ENCODE results near the gene PPP3CA. TPM values are rescaled to one million over a fixed set of nuclear protein-coding genes. Genes with fewer than 3 reads are reported as not detected.
A peak's percentile ranks its signal among the peaks of the same experiment; 100 is the strongest.

PPP3CA gene
- polyA plus RNA-seq, 6 donors from 2014 or later = 12.9 to 77.5 (median 19.5) TPM

DNA sequence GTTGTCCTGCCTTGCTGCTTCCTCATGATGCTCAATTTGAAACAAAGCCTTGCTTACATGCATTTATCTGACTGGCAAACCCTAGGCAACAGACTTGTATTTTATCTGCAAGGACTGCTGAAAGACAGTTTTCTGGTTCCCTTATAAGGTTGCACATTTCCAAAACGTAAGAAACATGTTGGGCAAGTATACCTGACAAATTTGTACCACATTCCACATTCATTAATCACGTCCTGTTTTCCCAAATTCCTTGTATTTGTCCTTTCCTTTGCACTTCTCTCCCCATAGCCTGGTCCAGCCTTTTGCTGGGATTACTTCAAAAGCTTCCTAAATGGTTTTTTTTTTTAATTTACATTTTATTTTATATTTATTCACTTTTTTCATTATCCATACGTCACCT is 310.1 kb downstream of the PPP3CA start:
- Mint-ChIP-seq H3K9me3 (no peaks in the 10 kb centered on the region), H3K27ac (peak overlapping the region in 3 of 6 donors; percentile 47 to 65 (median 62)), H3K4me1 (peaks cover 0 to 8% (median 3%) of the 10 kb centered on the region in 3 donors), H3K36me3 (peaks cover 29 to 32% of the 10 kb centered on the region in 2 donors), H3K27me3 (no peaks in the 10 kb centered on the region), H3K4me3 (no peak overlapping the region)
- DNase-seq (no peak), ATAC-seq (ENCODE audit: low read depth in 2 of 2) (no peak)

DNA sequence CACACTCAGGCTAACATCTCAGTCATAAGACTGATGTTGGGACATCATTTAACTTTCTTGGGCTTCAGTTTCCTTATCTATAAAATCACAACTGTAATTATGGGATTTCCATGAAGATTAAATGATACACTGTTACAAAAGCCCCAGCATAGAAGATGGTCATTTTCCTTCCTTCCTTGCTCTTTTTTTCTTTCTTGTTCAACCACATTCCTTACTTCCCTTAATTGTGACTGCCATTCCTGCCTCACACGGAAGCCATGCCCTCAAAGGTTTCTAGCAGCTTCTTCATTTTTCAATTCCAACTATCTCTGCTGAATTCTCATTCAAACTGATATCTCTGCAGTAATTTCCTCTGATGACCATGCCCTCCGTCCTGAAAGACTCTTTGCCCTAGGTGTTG is 311.8 kb downstream of the PPP3CA start:
- no peak overlapping the region for H3K27ac Mint-ChIP-seq
- peaks cover 0 to 8% (median 3%) of the 10 kb centered on the region in 3 donors for H3K4me1 Mint-ChIP-seq
- DNase-seq = no peak
- no peak overlapping the region for H3K4me3 Mint-ChIP-seq
- peaks cover 29 to 38% of the 10 kb centered on the region in 2 donors for H3K36me3 Mint-ChIP-seq
- no peaks in the 10 kb centered on the region for H3K9me3 Mint-ChIP-seq
- no peaks in the 10 kb centered on the region for H3K27me3 Mint-ChIP-seq
- no peak for ATAC-seq (ENCODE audit: low read depth in 2 of 2)

DNA sequence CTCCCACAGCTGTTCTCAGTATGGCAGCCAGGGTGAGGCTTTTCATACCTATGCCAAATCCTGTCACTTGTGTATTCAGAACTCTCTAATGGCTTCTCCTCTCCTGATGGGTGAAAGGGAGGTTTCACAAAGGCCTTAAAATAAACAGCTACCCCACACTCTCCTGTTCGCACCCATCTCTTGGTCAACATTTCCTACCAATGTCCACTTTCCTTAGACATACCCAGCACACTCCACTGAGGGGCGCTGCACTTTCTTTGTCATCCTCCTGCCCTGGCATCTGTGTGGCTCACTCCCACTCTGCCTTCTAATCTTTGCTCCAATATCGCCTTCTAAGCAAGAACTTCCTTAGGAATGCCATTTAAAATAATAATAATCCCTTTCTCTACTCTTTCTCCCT is 313.3 kb downstream of the PPP3CA start:
- DNase-seq = no peak
- H3K4me1 Mint-ChIP-seq = peaks cover 0 to 11% (median 3%) of the 10 kb centered on the region in 3 donors
- H3K27me3 Mint-ChIP-seq = no peaks in the 10 kb centered on the region
- H3K9me3 Mint-ChIP-seq = no peaks in the 10 kb centered on the region
- H3K27ac Mint-ChIP-seq = peak overlapping the region in 5 of 6 donors; percentile 37 to 82 (median 51)
- no peak overlapping the region for H3K4me3 Mint-ChIP-seq
- peaks cover 32 to 33% of the 10 kb centered on the region in 2 donors for H3K36me3 Mint-ChIP-seq
- no peak for ATAC-seq (ENCODE audit: low read depth in 2 of 2)

DNA sequence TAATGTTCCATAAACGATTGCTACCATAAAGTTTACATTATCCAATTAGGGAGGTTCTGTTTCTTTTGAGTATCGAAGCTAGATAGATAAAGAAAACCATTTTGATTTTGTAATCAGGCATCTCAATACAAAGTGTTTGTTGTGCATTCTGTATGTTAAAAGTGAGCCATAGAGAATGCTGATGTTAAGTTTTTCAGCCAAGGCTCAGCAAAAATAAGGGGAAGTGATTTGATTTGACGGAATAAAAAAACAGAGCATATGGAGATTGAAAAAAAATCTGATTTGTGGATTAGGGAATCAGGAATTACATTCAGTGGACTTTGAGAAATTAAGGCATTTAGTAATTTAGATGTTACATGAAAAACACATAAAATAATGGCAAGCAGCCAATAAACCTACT is 314.8 kb downstream of the PPP3CA start:
- no peak overlapping the region for H3K27ac Mint-ChIP-seq
- no peaks in the 10 kb centered on the region for H3K27me3 Mint-ChIP-seq
- no peaks in the 10 kb centered on the region for H3K9me3 Mint-ChIP-seq
- H3K4me1 Mint-ChIP-seq = peaks cover 0 to 11% (median 0%) of the 10 kb centered on the region in 3 donors
- no peak for DNase-seq
- no peak for ATAC-seq (ENCODE audit: low read depth in 2 of 2)
- peaks cover 23 to 24% of the 10 kb centered on the region in 2 donors for H3K36me3 Mint-ChIP-seq
- H3K4me3 Mint-ChIP-seq = no peak overlapping the region

DNA sequence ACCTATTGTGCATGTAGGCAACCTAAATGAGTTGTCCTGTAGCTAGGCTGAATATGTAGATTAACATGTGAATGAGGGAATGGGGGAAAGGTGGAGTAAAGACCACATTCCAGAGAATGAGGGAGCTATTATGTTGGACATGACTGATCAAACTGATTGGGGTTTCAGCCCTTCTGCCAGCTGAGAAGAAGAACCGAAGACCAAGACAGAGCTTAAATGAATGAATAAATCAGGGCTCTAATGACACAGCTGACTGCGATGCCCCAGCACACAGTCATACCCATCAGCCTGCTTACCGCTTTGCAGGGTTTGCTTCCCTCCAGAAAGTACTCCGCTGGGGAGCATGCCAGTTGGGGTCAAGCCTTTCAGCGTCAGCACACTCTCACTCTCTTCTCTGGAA is 315.4 kb downstream of the PPP3CA start:
- Mint-ChIP-seq H3K4me1 (peaks cover 0 to 11% (median 0%) of the 10 kb centered on the region in 3 donors), H3K36me3 (peaks cover 22 to 23% of the 10 kb centered on the region in 2 donors), H3K9me3 (no peaks in the 10 kb centered on the region), H3K4me3 (no peak overlapping the region), H3K27ac (peak overlapping the region in 2 of 6 donors; percentile 16 to 46), H3K27me3 (no peaks in the 10 kb centered on the region)
- ATAC-seq (ENCODE audit: low read depth in 2 of 2) (no peak), DNase-seq (no peak)

DNA sequence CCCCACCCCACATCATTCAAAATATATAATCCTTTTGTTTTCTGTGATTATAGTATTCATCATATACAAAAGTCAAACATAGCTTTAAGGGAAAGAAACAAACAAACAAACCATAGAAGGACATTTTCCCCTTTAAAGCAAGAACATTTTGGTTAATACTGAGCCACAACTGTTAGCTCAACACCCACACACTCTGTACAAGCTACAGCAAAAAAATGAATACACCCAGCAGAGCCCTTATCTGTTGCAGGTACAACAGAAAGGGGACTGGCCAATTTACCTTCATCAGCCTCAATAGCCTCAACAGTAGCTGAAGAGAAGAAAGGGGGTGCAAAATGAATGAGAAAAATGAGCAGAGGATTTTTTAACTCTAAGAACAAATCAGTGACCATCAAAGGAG is 318.4 kb downstream of the PPP3CA start:
- H3K27me3 Mint-ChIP-seq = no peaks in the 10 kb centered on the region
- H3K4me1 Mint-ChIP-seq = peaks cover 0 to 7% (median 0%) of the 10 kb centered on the region in 3 donors
- H3K9me3 Mint-ChIP-seq = no peaks in the 10 kb centered on the region
- H3K4me3 Mint-ChIP-seq = no peak overlapping the region
- ATAC-seq (ENCODE audit: low read depth in 2 of 2) (no peak), DNase-seq (no peak)
- peak overlapping the region in 2 of 6 donors; percentile 24 to 65 for H3K27ac Mint-ChIP-seq
- H3K36me3 Mint-ChIP-seq = peaks cover 16 to 27% of the 10 kb centered on the region in 2 donors

DNA sequence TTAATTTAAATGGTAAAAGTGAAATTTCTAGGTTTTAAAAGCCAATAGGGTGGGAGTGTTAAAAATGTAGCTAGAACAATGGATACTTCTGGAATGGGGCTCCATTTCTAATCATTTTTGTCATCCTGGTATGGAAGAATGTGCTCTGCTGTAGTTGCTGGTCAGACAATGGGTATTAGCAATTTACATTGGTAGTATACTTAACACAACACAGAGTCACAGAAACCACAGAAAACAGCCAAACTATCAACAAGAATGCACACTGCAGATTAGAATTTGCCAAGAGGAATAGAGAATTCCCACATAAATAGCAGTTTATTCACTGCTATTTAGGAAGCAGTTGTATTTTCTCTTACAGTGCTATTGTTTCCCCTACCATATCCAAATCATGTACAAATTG is 319.6 kb downstream of the PPP3CA start:
- ATAC-seq (ENCODE audit: low read depth in 2 of 2) = no peak
- H3K4me3 Mint-ChIP-seq = no peak overlapping the region
- H3K27me3 Mint-ChIP-seq = no peaks in the 10 kb centered on the region
- H3K4me1 Mint-ChIP-seq = peaks cover 0 to 3% (median 0%) of the 10 kb centered on the region in 3 donors
- H3K9me3 Mint-ChIP-seq = no peaks in the 10 kb centered on the region
- DNase-seq = no peak
- peaks cover 14 to 23% of the 10 kb centered on the region in 2 donors for H3K36me3 Mint-ChIP-seq
- H3K27ac Mint-ChIP-seq = no peak overlapping the region

DNA sequence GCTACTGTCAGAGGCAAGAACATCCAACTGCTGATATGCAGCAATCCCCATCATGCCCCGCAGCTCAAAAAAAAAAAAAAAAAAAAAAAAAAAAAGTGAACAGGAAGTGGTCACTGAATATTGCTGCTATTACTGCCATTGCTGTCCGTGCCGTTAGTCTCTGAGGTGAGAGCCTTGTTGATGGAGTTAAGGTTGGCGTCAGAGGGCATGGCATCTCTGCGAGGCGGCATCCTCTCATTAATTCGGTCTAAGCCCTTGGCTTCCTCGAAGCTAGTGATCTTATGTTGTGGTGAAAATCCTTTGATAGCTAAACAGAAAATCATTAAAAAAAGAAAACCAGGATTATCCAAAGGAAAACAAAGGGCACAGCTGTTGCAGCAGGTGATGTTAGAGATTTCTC is 321.6 kb downstream of the PPP3CA start:
- Mint-ChIP-seq H3K4me3 (no peak overlapping the region), H3K27me3 (no peaks in the 10 kb centered on the region), H3K27ac (no peak overlapping the region), H3K36me3 (peaks cover 11 to 29% of the 10 kb centered on the region in 2 donors), H3K4me1 (peaks cover 5 to 8% (median 6%) of the 10 kb centered on the region in 3 donors), H3K9me3 (no peaks in the 10 kb centered on the region)
- DNase-seq = no peak
- no peak for ATAC-seq (ENCODE audit: low read depth in 2 of 2)

DNA sequence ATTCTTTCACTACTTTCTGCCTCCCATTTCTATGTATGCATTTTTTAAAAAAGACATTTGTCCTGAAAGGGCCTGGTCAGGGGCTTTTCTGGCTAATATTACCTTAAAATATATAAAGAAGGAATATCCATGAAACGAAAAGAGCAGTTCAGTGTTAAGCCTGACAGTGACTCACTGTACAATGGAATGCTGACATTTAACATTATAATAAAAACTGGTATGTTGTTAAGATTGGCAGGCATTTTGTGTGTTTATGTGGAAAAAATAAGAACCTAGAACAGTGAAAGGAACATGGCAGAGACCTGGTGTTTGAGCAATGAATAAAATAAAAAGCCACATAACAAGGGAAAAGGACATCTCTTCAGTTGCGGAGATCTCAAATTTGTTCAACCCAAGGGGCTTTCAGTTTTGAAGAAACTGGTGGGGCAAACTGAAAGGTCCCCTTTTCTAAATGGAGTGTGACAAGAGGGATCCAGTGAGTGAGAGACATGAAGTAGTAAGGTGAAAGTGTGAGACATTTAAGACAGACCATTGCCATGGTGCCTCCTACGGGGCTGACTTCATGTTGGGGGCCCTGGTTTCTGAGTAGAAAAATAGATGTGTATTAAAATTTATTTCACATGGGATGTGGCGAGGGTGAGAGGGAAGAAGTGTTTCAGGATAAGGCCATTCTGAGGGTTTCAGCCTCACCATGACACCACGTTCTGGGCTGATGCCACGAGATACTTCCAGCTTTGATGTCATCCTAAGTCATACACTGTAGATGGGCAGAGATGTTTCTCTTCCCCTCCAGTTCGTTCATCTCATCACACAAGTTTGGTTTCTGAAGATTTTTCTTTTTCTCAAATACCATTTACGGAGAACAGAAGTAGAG is 324.9 kb downstream of the PPP3CA start:
- Mint-ChIP-seq H3K36me3 (peaks cover 11 to 19% of the 10 kb centered on the region in 2 donors), H3K4me1 (peaks cover 21 to 32% (median 23%) of the 10 kb centered on the region in 3 donors), H3K4me3 (no peak overlapping the region), H3K27me3 (no peaks in the 10 kb centered on the region), H3K27ac (peak overlapping the region in 5 of 6 donors; percentile 14 to 88 (median 62)), H3K9me3 (no peaks in the 10 kb centered on the region)
- ATAC-seq (ENCODE audit: low read depth in 2 of 2) = no peak
- no peak for DNase-seq

DNA sequence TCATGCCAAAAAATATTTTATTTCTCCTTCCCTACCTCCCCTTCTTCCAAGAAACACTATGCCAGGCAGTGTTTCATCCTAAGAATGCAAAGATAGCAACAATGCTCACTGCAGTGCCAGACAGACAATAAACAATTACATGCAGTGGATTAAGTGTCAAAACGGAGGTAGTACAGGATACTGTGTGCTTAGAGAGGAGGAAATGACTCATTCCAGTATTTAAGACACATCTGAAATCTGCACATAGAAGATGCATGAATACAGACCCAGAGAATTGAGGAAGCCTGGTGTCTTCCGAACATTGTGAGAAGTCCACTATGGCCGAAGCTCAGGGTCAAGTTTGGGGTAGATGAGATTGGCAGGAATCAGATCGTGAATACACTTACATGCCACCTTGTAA is 326.4 kb downstream of the PPP3CA start:
- H3K4me1 Mint-ChIP-seq = peaks cover 21 to 32% (median 23%) of the 10 kb centered on the region in 3 donors
- peak overlapping the region in 5 of 6 donors; percentile 4 to 65 (median 17) for H3K27ac Mint-ChIP-seq

DNA sequence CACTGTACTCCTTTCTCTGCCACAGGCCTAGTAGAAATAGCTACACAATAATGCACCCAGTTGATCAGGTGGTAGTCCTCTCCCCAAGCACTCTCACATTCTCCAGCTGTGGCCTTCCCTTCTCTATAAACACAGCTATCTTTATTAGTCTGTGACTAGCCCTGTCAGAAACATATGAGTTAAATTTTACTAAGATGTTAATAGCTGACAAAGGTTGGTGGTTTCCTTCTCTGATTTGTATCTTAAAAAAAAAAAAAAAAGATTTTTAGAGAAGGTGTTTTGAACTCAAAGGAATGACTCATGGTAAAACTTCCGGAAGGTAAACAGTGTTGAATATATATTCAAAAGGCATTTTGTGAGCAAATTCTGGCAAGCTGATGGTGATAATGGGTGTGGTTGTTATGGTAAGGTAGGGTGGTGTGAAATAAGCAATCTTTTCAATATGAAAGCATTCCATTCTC is 327.4 kb downstream of the PPP3CA start:
- Mint-ChIP-seq H3K27me3 (no peaks in the 10 kb centered on the region), H3K27ac (peak overlapping the region in 2 of 6 donors; percentile 4 to 7), H3K4me3 (no peak overlapping the region), H3K36me3 (peaks cover 9 to 11% of the 10 kb centered on the region in 2 donors), H3K4me1 (peaks cover 21 to 32% (median 23%) of the 10 kb centered on the region in 3 donors), H3K9me3 (no peaks in the 10 kb centered on the region)
- DNase-seq = no peak
- ATAC-seq (ENCODE audit: low read depth in 2 of 2) = no peak

More for the DNA sequence above, 326.4 kb downstream of the PPP3CA start:
- no peaks in the 10 kb centered on the region for H3K9me3 Mint-ChIP-seq
- H3K4me3 Mint-ChIP-seq = no peak overlapping the region
- H3K27me3 Mint-ChIP-seq = no peaks in the 10 kb centered on the region
- no peak for ATAC-seq (ENCODE audit: low read depth in 2 of 2)
- DNase-seq = no peak
- H3K36me3 Mint-ChIP-seq = peaks cover 11 to 14% of the 10 kb centered on the region in 2 donors

DNA sequence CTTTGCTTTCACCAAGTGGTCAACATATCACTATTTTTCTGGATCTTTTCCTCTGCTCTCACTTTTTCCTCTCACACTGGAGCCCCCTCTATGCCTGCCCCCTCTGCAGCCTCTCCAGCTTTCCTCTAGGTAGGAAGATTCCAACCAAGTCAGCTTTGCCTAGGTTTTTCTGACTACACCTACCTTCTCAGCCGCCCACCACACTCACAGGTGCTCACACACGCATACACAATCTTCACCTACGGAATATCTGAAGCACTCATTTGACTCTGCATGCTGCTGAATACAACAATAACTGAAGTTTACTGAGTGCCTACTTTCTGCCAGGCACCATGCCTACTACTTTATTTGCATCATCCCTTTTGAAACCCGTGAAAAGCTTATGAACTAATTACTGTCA is 328.0 kb downstream of the PPP3CA start:
- DNase-seq = no peak
- no peak for ATAC-seq (ENCODE audit: low read depth in 2 of 2)
- no peaks in the 10 kb centered on the region for H3K9me3 Mint-ChIP-seq
- H3K4me3 Mint-ChIP-seq = peak overlapping the region in 2 of 8 donors; percentile 21 to 51
- H3K36me3 Mint-ChIP-seq = peaks cover 8 to 9% of the 10 kb centered on the region in 2 donors
- H3K27ac Mint-ChIP-seq = peak overlapping the region in 4 of 6 donors; percentile 2 to 76 (median 50)
- H3K27me3 Mint-ChIP-seq = no peaks in the 10 kb centered on the region
- peaks cover 21 to 32% (median 23%) of the 10 kb centered on the region in 3 donors for H3K4me1 Mint-ChIP-seq

DNA sequence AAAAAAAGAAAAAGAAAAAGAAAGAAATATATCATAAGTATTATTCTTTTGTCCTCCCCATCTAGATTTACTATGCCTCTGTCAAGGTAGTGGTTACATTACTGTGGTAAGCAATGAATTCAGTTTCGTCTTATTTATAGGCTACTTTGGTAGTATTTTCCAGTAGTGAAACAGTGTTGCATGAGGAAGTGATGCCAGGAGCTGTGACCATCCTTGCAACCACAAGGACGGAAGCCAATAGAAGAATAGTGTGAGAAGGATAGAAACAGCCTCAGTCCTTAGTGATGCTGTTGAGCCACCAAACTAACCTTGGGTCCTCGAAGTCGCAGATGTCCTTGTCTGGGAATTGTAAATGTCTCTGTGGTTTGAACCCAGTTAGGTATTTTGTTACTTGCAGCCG is 328.5 kb downstream of the PPP3CA start:
- DNase-seq (peak; percentile 62), ATAC-seq (ENCODE audit: low read depth in 2 of 2) (peak; percentile 96 to 97)
- Mint-ChIP-seq H3K27me3 (no peaks in the 10 kb centered on the region), H3K36me3 (peaks cover 8 to 9% of the 10 kb centered on the region in 2 donors), H3K4me1 (peaks cover 21 to 32% (median 23%) of the 10 kb centered on the region in 3 donors), H3K4me3 (peak overlapping the region in 4 of 8 donors; percentile 3 to 51 (median 13)), H3K9me3 (no peaks in the 10 kb centered on the region), H3K27ac (peak overlapping the region in 5 of 6 donors; percentile 39 to 75 (median 41))

DNA sequence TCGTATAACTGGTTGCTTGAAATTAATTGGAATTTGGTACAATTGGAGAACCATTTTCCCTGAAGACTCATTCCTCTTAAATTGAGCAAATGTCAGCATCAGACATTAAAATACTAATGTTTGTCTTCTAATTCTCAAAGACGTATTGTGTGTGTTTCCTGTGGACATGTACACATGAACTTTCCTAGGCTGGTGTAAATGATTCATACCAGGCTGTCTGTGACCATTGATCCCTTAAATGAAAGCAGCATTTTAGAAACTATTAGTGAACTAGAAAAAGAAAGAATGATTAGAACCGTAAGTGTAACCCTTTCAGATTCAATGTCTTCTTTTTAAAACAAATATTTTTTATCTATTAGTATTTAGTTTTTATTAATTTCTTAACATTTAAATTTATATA is 332.9 kb downstream of the PPP3CA start:
- no peaks in the 10 kb centered on the region for H3K27me3 Mint-ChIP-seq
- H3K36me3 Mint-ChIP-seq = no peaks in the 10 kb centered on the region
- H3K4me3 Mint-ChIP-seq = no peak overlapping the region

More for the DNA sequence above, 332.9 kb downstream of the PPP3CA start:
- no peaks in the 10 kb centered on the region for H3K9me3 Mint-ChIP-seq
- H3K4me1 Mint-ChIP-seq = peaks cover 13 to 25% (median 14%) of the 10 kb centered on the region in 3 donors
- ATAC-seq (ENCODE audit: low read depth in 2 of 2) (no peak), DNase-seq (no peak)
- H3K27ac Mint-ChIP-seq = no peak overlapping the region

Data from naive B cell (primary cell).